Glutamatergic neuron (in vitro differentiated cells): ENCODE measurements around the gene SLC9A1. TPM values are rescaled to one million over a fixed set of nuclear protein-coding genes. Genes with fewer than 3 reads are reported as not detected.

Experiments
- DNase-seq: peaks from one replicate; pipeline ENCODE4 v3.0.0; 2022
- H3K27ac Mint-ChIP-seq: one replicate; pipeline ENCODE4 v1.8.0; 2020; ENCODE audit warnings: mild to moderate bottlenecking, mixed read lengths, inconsistent platforms; ENCODE audit not compliant: unreplicated experiment
- H3K27me3 Mint-ChIP-seq: one replicate; pipeline ENCODE4 v1.8.0; 2020; ENCODE audit warnings: mild to moderate bottlenecking, moderate library complexity, mixed read lengths, inconsistent platforms; ENCODE audit not compliant: unreplicated experiment
- H3K36me3 Mint-ChIP-seq: one replicate; pipeline ENCODE4 v1.8.0; 2020; ENCODE audit warnings: mild to moderate bottlenecking, mixed read lengths, inconsistent platforms; ENCODE audit not compliant: unreplicated experiment
- H3K4me1 Mint-ChIP-seq: one replicate; pipeline ENCODE4 v1.8.0; 2020; ENCODE audit warnings: mild to moderate bottlenecking, low read depth, mixed read lengths, inconsistent platforms; ENCODE audit not compliant: unreplicated experiment
- H3K4me3 Mint-ChIP-seq: one replicate; pipeline ENCODE4 v1.8.0; 2020; ENCODE audit warnings: mild to moderate bottlenecking, mixed read lengths, inconsistent platforms; ENCODE audit not compliant: unreplicated experiment
- H3K9me3 Mint-ChIP-seq: one replicate; pipeline ENCODE4 v1.8.0; 2020; ENCODE audit warnings: mild to moderate bottlenecking, moderate library complexity, mixed read lengths, inconsistent platforms; ENCODE audit not compliant: unreplicated experiment
- CTCF ChIP-seq: fragments of 200-600 bp; sonication (generic); IDR thresholded peaks from one replicate; pipeline ENCODE4 v1.5.0; 2021; ENCODE audit not compliant: partially characterized antibody, unreplicated experiment
- total RNA-seq: library from RNA; stranded (reverse); fragmentation: NEBNext Ultra II Directional; extraction: Animal tissue kit (Norgen Biotek cat#: 25700); gene quantifications from one replicate; pipeline ENCODE4 v1.2.1, GENCODE V29; 2021; ENCODE audit not compliant: unreplicated experiment

SLC9A1 gene
- total RNA-seq, 1 donor from 2014 or later = 16.7 TPM

- peaks cover 5% of the 10 kb centered on the region for H3K27me3 Mint-ChIP-seq
- H3K4me3 Mint-ChIP-seq = peak overlapping the region; percentile 98
- H3K4me1 Mint-ChIP-seq = peaks cover 18% of the 10 kb centered on the region
- H3K27ac Mint-ChIP-seq = peak overlapping the region; percentile 71
- no peak for TF ChIP-seq CTCF
- peaks cover 8% of the 10 kb centered on the region for H3K9me3 Mint-ChIP-seq
- no peak for DNase-seq
- H3K36me3 Mint-ChIP-seq = no peaks in the 10 kb centered on the region
These were observed 395 bp downstream of the SLC9A1 start for GRCh38 chr1:27154469-27154990.

GRCh38 chr1:27153927-27154358 lies 982 bp downstream of the SLC9A1 start:
- no peak for DNase-seq
- TF ChIP-seq CTCF = no peak
- H3K27me3 Mint-ChIP-seq = peaks cover 5% of the 10 kb centered on the region
- peaks cover 18% of the 10 kb centered on the region for H3K4me1 Mint-ChIP-seq
- no peaks in the 10 kb centered on the region for H3K36me3 Mint-ChIP-seq
- H3K9me3 Mint-ChIP-seq = peaks cover 8% of the 10 kb centered on the region
- peak overlapping the region; percentile 98 for H3K4me3 Mint-ChIP-seq
- peak overlapping the region; percentile 71 for H3K27ac Mint-ChIP-seq

GRCh38 chr1:27153549-27153886 lies 1.4 kb downstream of the SLC9A1 start:
- Mint-ChIP-seq H3K27me3 (peaks cover 5% of the 10 kb centered on the region), H3K36me3 (no peaks in the 10 kb centered on the region), H3K27ac (no peak overlapping the region), H3K9me3 (peaks cover 8% of the 10 kb centered on the region), H3K4me3 (peak overlapping the region; percentile 98), H3K4me1 (peaks cover 22% of the 10 kb centered on the region)
- no peak for DNase-seq
- TF ChIP-seq CTCF = no peak

- Mint-ChIP-seq H3K27ac (no peak overlapping the region), H3K4me1 (peaks cover 27% of the 10 kb centered on the region), H3K27me3 (peaks cover 7% of the 10 kb centered on the region), H3K36me3 (no peaks in the 10 kb centered on the region), H3K9me3 (peaks cover 8% of the 10 kb centered on the region), H3K4me3 (peak overlapping the region; percentile 98)
- DNase-seq = no peak
- TF ChIP-seq CTCF = no peak
These were observed 1.9 kb downstream of the SLC9A1 start for GRCh38 chr1:27152829-27153548.
